ENCODE data around the gene COQ10A. TPM values are rescaled to one million over a fixed set of nuclear protein-coding genes. Genes with fewer than 3 reads are reported as not detected.

COQ10A gene
- total RNA-seq, 1 donor from 2014 or later: 12.0 TPM

GRCh38 chr12:56297400-56297799 lies 30.7 kb downstream of the COQ10A start:
- Histone ChIP-seq H3K4me3 (no peak overlapping the region), H3K27ac (peak overlapping the region; percentile 24), H3K4me1 (peaks cover 38% of the 10 kb centered on the region), H3K36me3 (peaks cover 24% of the 10 kb centered on the region), H3K9me3 (no peaks in the 10 kb centered on the region), H3K27me3 (no peaks in the 10 kb centered on the region)
- no peak for ATAC-seq
- TF ChIP-seq CTCF (IDR thresholded peaks at IDR 0.05): no peak
- intact Hi-C loops (cut with DNase I): no loop called here
- DNase-seq: peak; percentile 22

GRCh38 chr12:56298828-56299227 lies 32.1 kb downstream of the COQ10A start:
- intact Hi-C loops (cut with DNase I): no loop called here
- peak overlapping the region; percentile 89 for H3K27ac ChIP-seq
- peak overlapping the region; percentile 78 for H3K4me3 ChIP-seq
- H3K4me1 ChIP-seq: peaks cover 38% of the 10 kb centered on the region
- ATAC-seq (no peak), DNase-seq (peak; percentile 35)
- H3K9me3 ChIP-seq: no peaks in the 10 kb centered on the region
- peaks cover 28% of the 10 kb centered on the region for H3K36me3 ChIP-seq
- no peak for TF ChIP-seq CTCF (IDR thresholded peaks at IDR 0.05)
- H3K27me3 ChIP-seq: no peaks in the 10 kb centered on the region

- Histone ChIP-seq H3K4me1 (peaks cover 38% of the 10 kb centered on the region), H3K36me3 (peaks cover 24% of the 10 kb centered on the region), H3K9me3 (no peaks in the 10 kb centered on the region), H3K4me3 (peak overlapping the region; percentile 78), H3K27ac (peak overlapping the region; percentile 89), H3K27me3 (no peaks in the 10 kb centered on the region)
- no peak for ATAC-seq
- intact Hi-C loops (cut with DNase I): no loop called here
- no peak for DNase-seq
- TF ChIP-seq CTCF (IDR thresholded peaks at IDR 0.05): no peak
Observed at GRCh38 chr12:56299308-56299852, 32.6 kb downstream of the COQ10A start.

- H3K4me1 ChIP-seq: peaks cover 38% of the 10 kb centered on the region
- H3K9me3 ChIP-seq: no peaks in the 10 kb centered on the region
- peak within 1 kb of the TSS; percentile 89 for H3K27ac ChIP-seq
- DNase-seq (peak; percentile 99), ATAC-seq (peak; percentile 99)
- intact Hi-C loops (cut with DNase I): no loop called here
- H3K27me3 ChIP-seq: no peaks in the 10 kb centered on the region
- H3K4me3 ChIP-seq: peak within 1 kb of the TSS; percentile 78
- TF ChIP-seq CTCF (IDR thresholded peaks at IDR 0.05): no peak
- H3K36me3 ChIP-seq: peaks cover 26% of the 10 kb centered on the region
Observed at GRCh38 chr12:56299853-56300643, 33.3 kb downstream of the COQ10A start, which contains the start of gene CS. CS (minus strand) TSS chr12:56300330; CDS start chr12:56300201, 129 bp downstream.

- H3K4me1 ChIP-seq: peaks cover 38% of the 10 kb centered on the region
- intact Hi-C loops (cut with DNase I): no loop called here
Observed at GRCh38 chr12:56300644-56301464, 34.1 kb downstream of the COQ10A start.

More at GRCh38 chr12:56300644-56301464, 34.1 kb downstream of the COQ10A start:
- peak overlapping the region; percentile 89 for H3K27ac ChIP-seq
- no peaks in the 10 kb centered on the region for H3K27me3 ChIP-seq
- H3K36me3 ChIP-seq: peaks cover 33% of the 10 kb centered on the region
- ATAC-seq (peak; percentile 1), DNase-seq (no peak)
- no peaks in the 10 kb centered on the region for H3K9me3 ChIP-seq
- H3K4me3 ChIP-seq: peak overlapping the region; percentile 78
- TF ChIP-seq CTCF (IDR thresholded peaks at IDR 0.05): no peak

All from upper lobe of right lung (tissue), 1 donor.